GM12892 (cell line): ENCODE results near the gene BRSK1. TPM values are rescaled to one million over a fixed set of nuclear protein-coding genes. Genes with fewer than 3 reads are reported as not detected.

ENCODE experiments used
- DNase-seq: peaks from one replicate; pipeline ENCODE4 v3.0.0; 2011; ENCODE audit not compliant: insufficient read length
- FAIRE-seq: peaks from 2 replicates; lab custom pipeline; 2011; peaks lifted over from hg19 to GRCh38; lab: Jason Lieb, UNC
- POLR2A ChIP-seq: IDR thresholded peaks from 2 replicates; pipeline ENCODE4 v1.6.1; 2011; ENCODE audit warnings: low read depth, low read length, control low read depth
- POLR2AphosphoS5 ChIP-seq: IDR thresholded peaks from 2 replicates; pipeline ENCODE4 v1.6.1; 2011; ENCODE audit warnings: low read depth, low read length, control low read depth
- TAF1 ChIP-seq: IDR thresholded peaks from 2 replicates; pipeline ENCODE4 v1.6.1; 2011; ENCODE audit warnings: low read depth, mild to moderate bottlenecking, control low read depth, low read length, borderline replicate concordance
- polyA plus RNA-seq: library from polyadenylated mRNA; unstranded; fragments of >200 nt; gene quantifications from one replicate; pipeline ENCODE4 v1.2.1, GENCODE V29; 2012; ENCODE audit warnings: missing spikeins, inconsistent platforms; ENCODE audit not compliant: missing spikeins

The BRSK1 gene
- polyA plus RNA-seq, result 0.19 TPM

- TF ChIP-seq POLR2AphosphoS5, result no peak
- no peak for TF ChIP-seq TAF1
- no peak for TF ChIP-seq POLR2A
- DNase-seq (no peak), FAIRE-seq (no peak)
Observed at GRCh38 chr19:55283548-55284377, at the start of gene BRSK1. Gene BRSK1 (plus strand): TSS chr19:55283997. CDS start chr19:55284443, 446 bp downstream.

DNA sequence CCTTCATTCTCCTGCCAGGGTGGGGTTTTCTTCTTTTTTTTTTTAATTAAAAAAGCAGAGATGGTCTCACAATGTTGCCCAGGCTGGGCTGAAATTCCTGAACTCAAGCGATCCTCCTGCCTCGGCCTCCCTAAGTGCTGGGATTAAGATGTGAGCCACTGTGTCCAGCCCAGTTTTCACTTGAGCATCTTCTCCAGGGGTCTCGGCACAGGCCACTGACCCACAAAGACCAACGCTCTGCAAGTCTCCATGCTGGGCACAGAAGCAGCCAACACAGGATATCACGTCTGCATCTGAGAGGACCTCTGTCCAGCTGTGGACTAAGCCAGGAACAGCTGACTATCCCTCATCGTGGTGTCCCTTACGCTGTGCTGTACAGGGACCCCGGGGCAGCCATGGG, 45.8 kb upstream of the BRSK1 start:
- TF ChIP-seq TAF1 (no peak), POLR2AphosphoS5 (no peak), POLR2A (no peak)
- FAIRE-seq (no peak), DNase-seq (no peak)

GRCh38 chr19:55239004-55239403, 44.8 kb upstream of the BRSK1 start:
- TF ChIP-seq TAF1, result no peak
- DNase-seq (no peak), FAIRE-seq (no peak)

DNA sequence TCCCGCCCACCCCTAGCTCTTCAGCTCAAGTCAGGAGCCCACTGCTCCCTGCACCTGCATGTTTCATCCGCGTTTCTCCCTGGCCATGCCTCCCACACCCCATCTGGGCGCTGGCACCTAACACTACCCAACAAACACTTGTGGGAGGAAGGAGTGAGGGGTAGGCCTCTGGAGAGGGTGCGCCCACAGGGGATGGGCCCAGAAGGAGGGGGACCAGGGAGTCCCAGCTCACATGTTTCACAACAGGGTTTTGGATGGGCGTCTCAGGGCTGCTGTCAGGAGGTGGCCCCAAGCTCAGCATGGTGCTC, 43.1 kb upstream of the BRSK1 start:
- no peak for FAIRE-seq

GRCh38 chr19:55241143-55241934, 42.5 kb upstream of the BRSK1 start:
- no peak for FAIRE-seq

More for the DNA sequence above, 43.1 kb upstream of the BRSK1 start:
- no peak for DNase-seq
- TF ChIP-seq POLR2A (no peak), TAF1 (no peak), POLR2AphosphoS5 (no peak; the same call in 1 of the 2 replicates)

GRCh38 chr19:55241935-55242464, 41.8 kb upstream of the BRSK1 start:
- FAIRE-seq (no peak), DNase-seq (no peak)
- no peak for TF ChIP-seq TAF1
- no peak for TF ChIP-seq POLR2AphosphoS5
- no peak for TF ChIP-seq POLR2A

More at GRCh38 chr19:55241143-55241934, 42.5 kb upstream of the BRSK1 start:
- TF ChIP-seq POLR2AphosphoS5 (no peak), POLR2A (no peak), TAF1 (no peak)
- DNase-seq, result no peak

DNA sequence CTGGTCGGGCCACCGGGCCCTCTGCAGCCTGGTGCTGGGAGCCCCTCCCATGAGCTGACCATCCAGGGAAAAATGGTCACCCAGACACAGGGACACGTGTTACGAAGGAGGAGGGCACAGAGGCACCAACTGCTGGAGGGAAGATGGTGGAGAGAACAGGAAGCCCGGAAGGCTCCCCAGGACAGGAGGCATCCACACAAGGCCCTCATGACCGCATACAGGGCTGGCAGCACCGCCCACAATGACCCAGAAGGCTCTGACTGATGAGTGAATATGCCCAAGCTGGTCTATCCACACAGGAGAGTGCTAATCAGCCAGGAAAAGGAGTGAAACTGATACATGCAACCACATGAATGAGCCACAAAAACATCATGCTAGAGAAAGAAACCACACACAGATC, 41.3 kb upstream of the BRSK1 start:
- FAIRE-seq, result no peak
- no peak for DNase-seq
- TF ChIP-seq TAF1, result no peak
- no peak for TF ChIP-seq POLR2AphosphoS5
- no peak for TF ChIP-seq POLR2A

DNA sequence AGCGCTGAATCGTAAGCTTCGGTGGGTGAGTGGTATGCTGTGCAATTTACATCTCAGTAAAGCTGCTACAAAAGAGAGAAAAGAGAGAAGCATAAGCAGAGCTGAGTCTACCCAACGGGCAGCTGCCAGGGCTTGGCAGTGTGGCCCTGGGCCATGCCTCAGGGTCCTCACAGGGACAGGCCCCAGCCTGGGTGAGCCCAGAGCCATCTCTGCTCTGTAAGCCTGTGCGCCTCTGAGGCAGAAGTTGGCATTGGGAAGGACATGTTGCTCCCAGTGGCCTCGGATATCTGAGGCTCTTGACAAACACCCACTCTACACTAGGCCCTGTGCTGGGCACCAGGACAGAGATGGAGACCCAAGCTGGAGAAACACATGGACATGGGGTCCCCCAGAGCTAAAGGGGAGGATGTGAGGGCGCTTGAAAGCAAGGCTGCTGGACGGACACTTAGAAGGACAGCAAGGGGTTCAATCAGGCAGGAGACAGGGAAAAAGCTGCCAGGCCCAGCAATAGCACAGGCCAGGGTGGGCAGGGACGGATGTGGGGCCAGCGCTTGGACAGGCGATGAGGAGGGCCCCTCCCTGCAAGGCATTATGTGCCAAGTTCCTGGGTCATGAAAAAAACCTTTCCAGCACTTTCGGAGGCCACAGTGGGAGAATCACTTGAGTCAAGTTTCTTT, 39.7 kb upstream of the BRSK1 start:
- DNase-seq (no peak), FAIRE-seq (no peak)
- TF ChIP-seq TAF1, result no peak
- no peak for TF ChIP-seq POLR2A

- no peak for FAIRE-seq
- no peak for TF ChIP-seq TAF1
- no peak for DNase-seq
Observed at GRCh38 chr19:55245236-55245904, 38.4 kb upstream of the BRSK1 start.

DNA sequence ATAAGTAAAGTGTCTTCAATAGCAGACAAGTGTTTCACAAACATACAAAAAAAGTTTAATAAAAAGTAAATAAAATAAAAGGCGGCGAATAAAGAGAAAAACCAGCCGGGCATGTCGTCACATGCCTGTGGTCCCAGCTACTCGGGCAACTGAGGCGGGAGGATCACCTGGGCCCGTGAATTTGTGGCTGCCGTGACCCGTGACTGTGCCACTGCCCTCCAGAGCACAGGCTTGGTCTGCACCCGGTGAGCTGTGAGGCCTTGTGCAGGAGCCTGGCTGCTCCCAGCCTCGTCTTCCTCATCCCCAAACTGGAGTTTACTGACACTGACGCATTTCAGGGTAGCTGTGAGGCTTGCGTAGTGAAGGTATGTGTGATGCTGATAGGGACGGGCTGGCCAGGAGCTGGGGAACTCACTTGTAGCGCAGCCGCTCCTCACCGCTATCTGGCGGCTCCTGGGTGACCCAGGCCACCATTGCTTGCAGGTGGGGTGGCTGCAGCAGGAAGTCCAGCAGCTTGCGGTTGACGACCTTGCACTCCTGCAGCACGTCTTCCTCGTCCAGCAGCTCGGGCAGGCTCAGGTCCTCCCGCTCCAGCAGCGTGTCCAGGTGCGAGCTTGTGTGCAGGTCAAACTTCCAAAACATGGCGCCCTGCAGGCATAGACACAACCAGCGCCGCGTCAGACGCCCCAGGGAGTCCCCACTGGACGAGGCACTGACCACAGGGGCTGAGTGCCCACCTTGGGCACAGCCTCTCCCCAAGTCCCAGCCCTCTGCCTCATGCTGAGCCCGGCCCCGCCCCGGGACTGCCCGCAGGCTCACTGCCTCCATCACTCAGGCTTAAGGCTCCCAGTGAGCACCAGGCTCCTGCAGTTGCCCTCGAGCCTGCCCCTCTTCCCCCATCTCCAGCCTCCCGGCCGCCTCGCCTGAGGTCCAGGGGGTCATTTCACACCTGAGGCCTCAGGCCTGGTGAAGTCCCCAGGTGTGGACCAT, 37.0 kb upstream of the BRSK1 start:
- DNase-seq (no peak), FAIRE-seq (no peak)
- no peak for TF ChIP-seq POLR2AphosphoS5
